ENCODE measurements around the gene MID1.

- no peak for TF ChIP-seq CTCF (IDR thresholded peaks at IDR 0.05; ENCODE audit: borderline replicate concordance, extremely low read depth, low read length, poor library complexity, severe bottlenecking)
- TF ChIP-seq EZH2 (IDR thresholded peaks at IDR 0.05; ENCODE audit: borderline replicate concordance, low read depth, low read length, severe bottlenecking) = no peak
Observed at GRCh38 chrX:10571260-10571659, 49.1 kb downstream of the MID1 start.
